ENCODE results near the gene CGN. TPM values are rescaled to one million over a fixed set of nuclear protein-coding genes. Genes with fewer than 3 reads are reported as not detected.

CGN gene
- total and polyA plus RNA-seq, 2 donors (not counting 3 experiments of a cell fraction or from before 2014, with no cell fraction given), result 0.32 to 0.73 TPM

GRCh38 chr1:151514366-151514765 is 3.2 kb downstream of the CGN start:
- Histone ChIP-seq H4K20me1 (replicated peaks; ENCODE audit: control insufficient read depth, extremely low read depth, insufficient read depth, low read length) (no peaks in the 10 kb centered on the region), H3K4me2 (ENCODE audit: insufficient read depth, low read length) (no peak overlapping the region), H2AFZ (ENCODE audit: low read depth, low read length) (no peak overlapping the region), H3K27ac (ENCODE audit: insufficient read depth, low read depth, low read length) (no peak overlapping the region), H3K27me3 (ENCODE audit: control insufficient read depth in 2 of 2, insufficient read depth in 2 of 2, low read length in 2 of 2) (peaks cover 0 to 2% of the 10 kb centered on the region in 2 experiments), H3K9ac (replicated peaks; ENCODE audit: extremely low read depth, insufficient read depth, low read length) (no peak overlapping the region), H3K36me3 (ENCODE audit: control insufficient read depth in 2 of 2, extremely low read depth in 1 of 2, insufficient read depth in 2 of 2, low read length in 2 of 2) (no peaks in the 10 kb centered on the region), H3K9me3 (replicated peaks; ENCODE audit: control insufficient read depth, insufficient read depth, low read length) (no peaks in the 10 kb centered on the region), H3K4me1 (ENCODE audit: control insufficient read depth, extremely low read depth, insufficient read depth, low read length) (peaks cover 12% of the 10 kb centered on the region), H3K9me1 (replicated peaks; ENCODE audit: control insufficient read depth, extremely low read depth, insufficient read depth, low read length) (no peaks in the 10 kb centered on the region), H3K4me3 (replicated peaks in 1 of 3; ENCODE audit: insufficient read depth in 1 of 3, low read depth in 1 of 3, low read length in 3 of 3) (no peak overlapping the region), H3K79me2 (ENCODE audit: control insufficient read depth, insufficient read depth, low read length) (no peaks in the 10 kb centered on the region)
- TF ChIP-seq EZH2 (IDR thresholded peaks at IDR 0.05; ENCODE audit: borderline replicate concordance, low read depth, low read length, severe bottlenecking), result no peak
- no peak for TF ChIP-seq POLR2A (IDR thresholded peaks at IDR 0.05; ENCODE audit: low read depth, low read length)
- no peak for TF ChIP-seq JUN (IDR thresholded peaks at IDR 0.05; ENCODE audit: borderline replicate concordance, insufficient read depth, insufficient read length, low read depth)
- no peak for TF ChIP-seq CTCF (IDR thresholded peaks at IDR 0.05; ENCODE audit: extremely low read depth in 1 of 2, insufficient read depth in 1 of 2, low read depth in 1 of 2, low read length in 2 of 2)
- TF ChIP-seq MAX (IDR thresholded peaks at IDR 0.05; ENCODE audit: insufficient read depth, insufficient read length), result no peak
- no peak for TF ChIP-seq POLR2AphosphoS5 (IDR thresholded peaks at IDR 0.05; ENCODE audit: insufficient read depth, low read depth, low read length)
- TF ChIP-seq FOS (IDR thresholded peaks at IDR 0.05; ENCODE audit: borderline replicate concordance, insufficient read depth, low read length), result no peak
- no peak for TF ChIP-seq MYC (IDR thresholded peaks at IDR 0.05; ENCODE audit: low read depth, low read length)
- intact Hi-C loops (cut with micrococcal nuclease) (no loop called here), dilution Hi-C loops (cut with MboI; ENCODE audit: extremely low pct_ligation_motif_present, low sequenced_read_pairs) (no loop called here)
- DNase-seq (ENCODE audit: low read depth, low spot score), result no peak
- ChIA-PET CTCF (no interaction called here), POLR2A (no interaction called here)
- BruUV-seq (replicated peaks), result no TSS peak
- no peak for FAIRE-seq
